COLO668 (cell line): ENCODE data around the gene SURF6.
"Not testable (repeated sequence)": the region's sequence is repeated elsewhere in the genome, so short reads cannot be mapped to it uniquely, and the experiment has no call there.

ENCODE experiments used
- DNase-seq: peaks from one replicate; lab custom pipeline; 2025; ENCODE audit not compliant: unreplicated experiment; lab: John Stamatoyannopoulos, UW

The SURF6 gene

DNA sequence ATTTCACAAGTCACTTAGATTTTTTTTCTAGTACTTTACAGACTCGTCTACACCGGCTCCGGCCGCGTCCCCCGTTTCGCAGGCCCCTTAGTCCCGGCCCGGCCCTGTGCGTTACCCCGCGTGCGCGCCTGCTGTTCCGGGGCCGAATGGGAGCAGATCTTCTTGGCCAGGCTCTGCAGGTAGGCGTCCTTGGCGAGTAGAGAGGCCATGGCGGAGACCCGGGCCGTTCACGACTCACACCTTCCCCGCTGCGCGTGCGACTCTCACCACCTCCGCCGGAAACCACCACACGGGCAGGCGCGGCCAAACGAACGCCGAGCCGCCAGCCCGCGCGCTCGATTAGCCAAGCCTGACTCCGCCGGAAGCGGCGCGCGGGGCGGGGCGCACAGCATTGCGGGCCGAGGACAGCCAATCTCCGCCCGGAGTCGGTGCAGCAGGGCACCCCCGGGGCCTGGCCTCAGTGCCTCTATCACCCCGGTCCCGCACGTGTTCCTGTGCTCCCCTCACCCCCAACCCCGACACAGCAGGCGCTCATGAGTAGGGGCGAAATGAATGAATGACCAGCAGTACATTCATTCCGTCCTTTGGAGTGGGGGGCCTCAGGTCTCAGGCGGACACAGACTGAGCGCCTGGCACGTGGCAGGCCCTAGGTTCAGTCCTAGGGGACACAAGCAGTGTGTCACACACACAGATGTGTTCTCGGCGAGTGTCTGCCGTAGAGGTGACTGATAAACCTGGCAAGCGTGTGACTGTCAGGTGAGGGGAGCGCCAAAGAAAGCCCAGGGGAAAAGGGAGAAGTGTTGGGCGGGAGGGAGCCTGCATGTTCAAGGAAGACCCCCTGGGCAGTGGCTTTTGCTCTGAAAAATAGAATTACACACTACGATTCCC is at the start of gene SURF6:
Gene SURF6 (minus strand): TSS at position 265 of the 888 bp plus-strand sequence. CDS start 56 bp downstream, at position 209.
- DNase-seq, result peak; percentile 97

GRCh38 chr9:133385452-133385851 is 49.5 kb upstream of the SURF6 start:
- no peak for DNase-seq

- no peak for DNase-seq
Measured at GRCh38 chr9:133384736-133385321, 48.8 kb upstream of the SURF6 start.

GRCh38 chr9:133383438-133383837 is 47.5 kb upstream of the SURF6 start:
- no peak for DNase-seq

- DNase-seq, result no peak
Measured at GRCh38 chr9:133382507-133383141, 46.6 kb upstream of the SURF6 start.

DNA sequence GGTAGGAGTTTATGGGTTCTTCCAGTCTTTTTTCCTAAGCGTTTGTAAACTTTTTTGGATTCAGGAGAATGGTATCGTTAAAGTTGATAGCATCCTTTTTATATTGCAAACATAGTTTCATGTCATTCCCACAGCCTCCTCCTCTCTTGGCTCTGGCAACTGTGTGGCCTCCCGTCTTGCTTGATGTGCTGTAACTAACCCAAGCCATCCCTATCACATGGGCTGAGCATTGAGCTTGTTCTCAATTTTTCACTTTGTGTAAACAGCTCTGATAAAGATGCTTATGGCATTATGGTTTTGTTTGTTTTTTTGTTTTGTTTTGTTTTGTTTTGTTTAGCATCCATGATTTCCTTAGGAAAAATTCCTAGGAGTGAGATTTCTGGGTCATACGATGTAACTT is 44.7 kb upstream of the SURF6 start:
- DNase-seq, result no peak

- DNase-seq, result no peak
Measured at GRCh38 chr9:133379153-133380086, 43.4 kb upstream of the SURF6 start.

DNA sequence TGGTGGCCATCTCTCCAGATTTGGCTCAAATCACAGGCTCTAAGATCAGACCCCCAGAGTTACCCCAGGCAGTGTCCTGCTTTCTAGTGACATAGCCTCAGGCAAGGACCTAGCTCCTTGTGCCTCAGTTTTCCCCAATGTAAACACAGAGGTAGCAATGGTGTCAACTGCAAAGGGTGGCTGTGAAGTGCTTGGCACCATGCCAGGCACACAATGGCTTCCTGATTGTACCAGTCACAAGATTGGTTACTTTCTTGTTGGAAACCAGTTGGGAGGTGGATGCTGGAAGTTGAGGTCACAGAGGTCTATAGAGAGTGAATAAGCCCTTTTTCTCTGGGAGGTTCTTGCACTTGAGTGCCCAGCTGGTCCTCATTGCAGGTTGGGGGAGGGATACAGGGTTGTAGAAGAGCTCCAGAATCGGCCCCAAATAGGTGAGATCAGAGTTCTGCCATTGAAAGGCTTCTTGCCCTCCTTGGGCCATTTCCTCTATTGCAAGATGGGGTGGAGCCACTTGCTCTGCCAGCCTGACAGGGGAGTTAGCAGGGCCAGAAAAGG is 42.5 kb upstream of the SURF6 start:
- peak; percentile 48 for DNase-seq

DNA sequence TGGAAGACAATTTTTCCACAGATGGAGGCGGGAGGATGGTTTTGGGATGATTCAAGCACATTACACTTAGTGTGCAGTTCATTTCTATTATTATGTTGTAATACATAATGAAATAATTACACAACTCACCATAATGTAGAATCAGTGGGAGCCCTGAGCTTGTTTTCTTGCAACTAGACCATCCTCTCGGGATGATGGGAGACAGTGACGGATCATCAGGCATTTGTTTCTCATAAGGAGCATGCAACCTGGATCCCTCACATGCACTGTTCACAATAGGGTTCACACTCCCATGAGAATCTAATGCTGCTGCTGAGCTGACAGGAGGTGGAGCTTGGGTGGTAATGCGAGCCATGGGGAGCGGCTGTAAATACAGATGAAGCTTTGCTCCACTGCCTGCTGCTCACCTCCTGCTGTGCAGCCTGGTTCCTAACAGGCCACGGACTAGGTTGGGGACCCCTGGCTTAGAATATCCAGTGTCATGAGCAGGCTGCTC is 41.8 kb upstream of the SURF6 start:
- peak; percentile 73 for DNase-seq

GRCh38 chr9:133377280-133377679 is 41.3 kb upstream of the SURF6 start:
- not testable (repeated sequence) for DNase-seq

- peak; percentile 98 for DNase-seq
Measured at GRCh38 chr9:133375724-133376654, 40.0 kb upstream of the SURF6 start, which contains the start of the genes STKLD1 and SURF4. STKLD1 (plus strand) TSS chr9:133376366; CDS start chr9:133376474, 108 bp downstream. SURF4 (minus strand) TSS chr9:133376060; CDS start chr9:133375969, 91 bp downstream.

DNA sequence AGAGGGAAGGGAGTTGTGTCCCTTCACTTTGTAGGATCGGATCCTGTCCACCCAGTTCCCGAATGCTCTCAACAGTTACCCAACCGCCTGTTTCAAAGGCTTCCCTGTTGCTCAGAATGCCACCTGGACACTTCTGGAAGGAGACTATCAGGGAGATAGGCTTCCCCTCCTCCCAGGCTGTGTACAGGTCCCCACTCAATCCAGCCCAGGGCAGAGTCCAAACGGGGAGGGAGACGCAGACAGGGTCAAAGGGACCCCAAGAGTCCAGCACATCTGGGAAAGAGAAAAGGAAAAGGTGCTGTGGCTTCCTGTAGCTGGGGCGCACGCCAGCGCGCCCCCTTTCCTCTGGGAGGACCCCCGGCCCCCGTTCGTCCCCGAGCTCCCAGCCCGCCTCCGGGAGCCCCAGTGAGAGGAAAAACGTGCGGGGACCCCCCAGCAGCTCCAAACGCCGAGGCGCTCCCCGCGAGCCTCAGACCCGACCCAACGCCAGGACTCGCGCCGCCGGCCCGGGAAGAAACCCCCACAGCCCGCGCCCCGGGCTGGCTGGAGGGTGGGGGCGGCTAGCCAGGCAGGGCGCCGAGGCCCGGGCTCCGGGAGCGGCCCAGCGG is 39.2 kb upstream of the SURF6 start:
- DNase-seq, result peak; percentile 52

- no peak for DNase-seq
Measured at GRCh38 chr9:133374612-133375115, 38.7 kb upstream of the SURF6 start.

- no peak for DNase-seq
Measured at GRCh38 chr9:133372144-133372543, 36.2 kb upstream of the SURF6 start.

- DNase-seq, result no peak
Measured at GRCh38 chr9:133371261-133371711, 35.3 kb upstream of the SURF6 start.

DNA sequence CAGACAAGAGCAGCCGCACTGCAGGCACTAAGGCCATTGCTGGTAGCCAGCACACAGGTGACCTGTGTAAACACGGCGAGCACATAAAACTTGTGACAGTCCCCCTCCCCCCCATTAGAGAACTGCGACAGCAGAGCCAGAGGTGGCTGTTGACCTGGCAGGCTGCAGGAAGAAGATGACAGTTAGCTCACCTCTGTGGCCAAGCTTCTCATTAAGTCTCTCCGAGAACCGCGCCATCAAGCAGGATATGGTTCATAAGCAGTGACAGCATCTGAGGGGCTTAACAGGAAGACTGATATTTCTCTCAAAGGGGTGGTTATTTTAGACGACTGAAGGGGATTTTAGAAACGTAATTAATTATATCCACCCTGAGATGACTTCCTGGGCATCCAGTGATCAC is 34.7 kb upstream of the SURF6 start:
- DNase-seq, result no peak

DNA sequence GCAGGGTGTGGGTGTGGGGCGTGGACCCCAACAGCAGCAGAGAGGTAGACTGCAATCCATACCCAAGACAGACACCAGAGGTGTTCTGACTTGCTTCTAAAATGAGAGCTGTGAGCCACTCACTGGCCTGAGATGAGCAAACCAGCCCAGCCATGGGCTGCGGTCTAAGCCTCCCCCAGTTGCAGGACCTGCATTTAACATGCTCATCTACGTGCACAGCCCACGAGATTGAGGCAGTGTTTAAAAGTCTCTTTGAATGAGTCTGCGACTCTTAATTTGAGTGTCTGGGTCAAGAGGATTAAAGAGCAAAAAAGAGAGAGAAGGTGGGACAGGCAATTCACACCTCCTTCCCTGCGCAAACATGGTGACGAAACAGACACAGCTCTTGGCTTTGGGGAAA is 33.9 kb upstream of the SURF6 start:
- DNase-seq, result no peak

DNA sequence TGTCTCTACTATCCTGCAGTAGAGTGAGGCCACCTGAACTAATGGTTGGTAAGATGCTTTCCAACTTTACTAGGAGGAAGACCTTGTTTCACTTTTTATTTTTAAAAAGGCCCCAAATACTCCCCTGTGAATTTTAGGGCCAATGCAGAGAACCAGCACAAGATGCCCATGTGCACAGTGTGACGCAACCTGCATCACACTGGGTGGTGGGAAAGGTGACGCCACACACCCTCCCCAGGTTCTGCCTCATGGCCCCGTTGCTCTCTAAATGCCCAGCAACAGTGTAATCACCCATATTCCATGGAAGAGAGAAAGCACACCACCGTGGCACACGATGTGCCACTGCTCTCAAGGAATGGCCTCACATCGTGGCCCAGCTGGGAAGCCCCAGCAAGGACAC is 33.4 kb upstream of the SURF6 start:
- DNase-seq, result no peak
